CD4-positive, alpha-beta T cell treated with Interleukin-6 at 100 ng/mL for 8 hours (primary cell): ENCODE results near the gene APOB.

Experiments
- DNase-seq: peaks from one replicate; pipeline ENCODE4 v3.0.0-alpha.2; 2020; ENCODE audit warnings: mixed read lengths, low spot score

The APOB gene

GRCh38 chr2:21046506-21046905 is 2.6 kb upstream of the APOB start:
- DNase-seq, result no peak

- no peak for DNase-seq
These were observed 960 bp upstream of the APOB start for GRCh38 chr2:21044694-21045371.

- DNase-seq, result peak; percentile 34
These were observed 722 bp downstream of the APOB start for GRCh38 chr2:21042958-21043743.

- DNase-seq, result no peak
These were observed 1.2 kb downstream of the APOB start for GRCh38 chr2:21042708-21042957.

GRCh38 chr2:21041943-21042707 is 1.7 kb downstream of the APOB start:
- no peak for DNase-seq

GRCh38 chr2:21041462-21041861 is 2.4 kb downstream of the APOB start:
- no peak for DNase-seq

GRCh38 chr2:21040468-21041377 is 3.1 kb downstream of the APOB start:
- no peak for DNase-seq

- DNase-seq, result no peak
These were observed 3.9 kb downstream of the APOB start for GRCh38 chr2:21039979-21040467.

- no peak for DNase-seq
These were observed 4.8 kb downstream of the APOB start for GRCh38 chr2:21039080-21039556.

GRCh38 chr2:21038403-21039073 is 5.3 kb downstream of the APOB start:
- DNase-seq, result no peak

GRCh38 chr2:21037671-21038108 is 6.2 kb downstream of the APOB start:
- DNase-seq, result no peak

GRCh38 chr2:21036708-21037670 is 6.9 kb downstream of the APOB start:
- no peak for DNase-seq

- no peak for DNase-seq
These were observed 7.7 kb downstream of the APOB start for GRCh38 chr2:21035974-21036707.

GRCh38 chr2:21035282-21035973 is 8.4 kb downstream of the APOB start:
- no peak for DNase-seq

GRCh38 chr2:21034972-21035279 is 8.9 kb downstream of the APOB start:
- DNase-seq, result no peak

GRCh38 chr2:21034156-21034971 is 9.5 kb downstream of the APOB start:
- DNase-seq, result no peak

GRCh38 chr2:21033237-21034155 is 10.4 kb downstream of the APOB start:
- DNase-seq, result no peak
